Esophagus squamous epithelium (tissue), 4 donors: ENCODE data around the gene DIABLO.
"Not testable (repeated sequence)": the region's sequence is repeated elsewhere in the genome, so short reads cannot be mapped to it uniquely, and the experiment has no call there.

ENCODE experiments used
- CTCF ChIP-seq, 6 experiments: fragments of 450-650 bp in 4 of 6; fragments of 200-600 bp in 2 of 6; sonication (generic) in 2 of 6; IDR thresholded peaks; one replicate each; pipeline ENCODE4 v1.5.1; 2016 to 2019; ENCODE audit warnings: antibody characterized with exemption in 6 of 6, mild to moderate bottlenecking in 4 of 6, moderate library complexity in 4 of 6
- POLR2A ChIP-seq, 4 donors: fragments of 450-650 bp; IDR thresholded peaks; one replicate each; pipeline ENCODE4 v1.6.1; 2017; ENCODE audit warnings: antibody characterized with exemption in 4 of 4, mild to moderate bottlenecking in 4 of 4, moderate library complexity in 3 of 4

- TF ChIP-seq CTCF, POLR2A (IDR thresholded peaks at IDR 0.05): not testable (repeated sequence)
Measured at GRCh38 chr12:122260735-122261134, 34.9 kb upstream of the DIABLO start.
